ENCODE results near the gene CAMK4. TPM values are rescaled to one million over a fixed set of nuclear protein-coding genes. Genes with fewer than 3 reads are reported as not detected.
"Not testable (repeated sequence)": the region's sequence is repeated elsewhere in the genome, so short reads cannot be mapped to it uniquely, and the experiment has no call there.

Gene CAMK4
- polyA plus RNA-seq, 3 donors from 2014 or later, result 0.86 to 4.5 (median 1.8) TPM

GRCh38 chr5:111284825-111285224 lies 60.6 kb downstream of the CAMK4 start:
- Mint-ChIP-seq H3K27me3 (ENCODE audit: low read depth in 3 of 3) (peaks cover 0 to 2% (median 0%) of the 10 kb centered on the region in 3 donors), H3K4me1 (no peaks in the 10 kb centered on the region), H3K9me3 (no peaks in the 10 kb centered on the region), H3K4me3 (no peak overlapping the region), H3K36me3 (no peaks in the 10 kb centered on the region), H3K27ac (no peak overlapping the region)
- no peak for DNase-seq

- Mint-ChIP-seq H3K4me1 (no peaks in the 10 kb centered on the region), H3K36me3 (no peaks in the 10 kb centered on the region), H3K4me3 (no peak overlapping the region), H3K27me3 (ENCODE audit: low read depth in 3 of 3) (peaks cover 0 to 3% (median 0%) of the 10 kb centered on the region in 3 donors), H3K27ac (no peak overlapping the region), H3K9me3 (peaks cover 0 to 2% (median 0%) of the 10 kb centered on the region in 6 donors)
- no peak for DNase-seq
Measured at GRCh38 chr5:111294551-111294950, 70.4 kb downstream of the CAMK4 start.

- H3K4me3 Mint-ChIP-seq, result no peak overlapping the region
- peaks cover 0 to 2% (median 0%) of the 10 kb centered on the region in 6 donors for H3K9me3 Mint-ChIP-seq
- H3K4me1 Mint-ChIP-seq, result no peaks in the 10 kb centered on the region
- peaks cover 0 to 3% (median 0%) of the 10 kb centered on the region in 3 donors for H3K27me3 Mint-ChIP-seq (ENCODE audit: low read depth in 3 of 3)
- H3K36me3 Mint-ChIP-seq, result no peaks in the 10 kb centered on the region
- DNase-seq, result no peak
- no peak overlapping the region for H3K27ac Mint-ChIP-seq
Measured at GRCh38 chr5:111295649-111296048, 71.5 kb downstream of the CAMK4 start.

GRCh38 chr5:111296570-111296969 lies 72.4 kb downstream of the CAMK4 start:
- DNase-seq, result no peak
- H3K4me1 Mint-ChIP-seq, result no peaks in the 10 kb centered on the region
- no peak overlapping the region for H3K4me3 Mint-ChIP-seq

GRCh38 chr5:111299067-111299481 lies 74.9 kb downstream of the CAMK4 start:
- Mint-ChIP-seq H3K4me3 (no peak overlapping the region), H3K27me3 (ENCODE audit: low read depth in 3 of 3) (peaks cover 0 to 3% (median 2%) of the 10 kb centered on the region in 3 donors), H3K36me3 (no peaks in the 10 kb centered on the region), H3K27ac (no peak overlapping the region), H3K9me3 (peaks cover 0 to 2% (median 0%) of the 10 kb centered on the region in 6 donors), H3K4me1 (no peaks in the 10 kb centered on the region)
- DNase-seq, result no peak

More at GRCh38 chr5:111296570-111296969, 72.4 kb downstream of the CAMK4 start:
- Mint-ChIP-seq H3K27me3 (ENCODE audit: low read depth in 3 of 3) (peaks cover 0 to 3% (median 2%) of the 10 kb centered on the region in 3 donors), H3K9me3 (peaks cover 0 to 2% (median 0%) of the 10 kb centered on the region in 6 donors), H3K27ac (no peak overlapping the region), H3K36me3 (no peaks in the 10 kb centered on the region)

- Mint-ChIP-seq H3K4me1 (no peaks in the 10 kb centered on the region), H3K27me3 (ENCODE audit: low read depth in 3 of 3) (peaks cover 0 to 3% (median 2%) of the 10 kb centered on the region in 3 donors), H3K4me3 (no peak overlapping the region), H3K36me3 (no peaks in the 10 kb centered on the region), H3K27ac (no peak overlapping the region), H3K9me3 (peaks cover 0 to 2% (median 0%) of the 10 kb centered on the region in 6 donors)
- DNase-seq, result no peak
Measured at GRCh38 chr5:111299831-111300432, 75.7 kb downstream of the CAMK4 start.

GRCh38 chr5:111301264-111301663 lies 77.1 kb downstream of the CAMK4 start:
- Mint-ChIP-seq H3K4me1 (no peaks in the 10 kb centered on the region), H3K27me3 (ENCODE audit: low read depth in 3 of 3) (peaks cover 0 to 3% (median 2%) of the 10 kb centered on the region in 3 donors), H3K9me3 (peaks cover 0 to 2% (median 0%) of the 10 kb centered on the region in 6 donors), H3K27ac (no peak overlapping the region), H3K36me3 (no peaks in the 10 kb centered on the region), H3K4me3 (no peak overlapping the region)
- DNase-seq, result no peak

GRCh38 chr5:111302043-111302442 lies 77.9 kb downstream of the CAMK4 start:
- not testable (repeated sequence) for H3K27me3 Mint-ChIP-seq (ENCODE audit: low read depth in 3 of 3); DNase-seq; H3K9me3 Mint-ChIP-seq; H3K4me1 Mint-ChIP-seq; H3K4me3 Mint-ChIP-seq; H3K36me3 Mint-ChIP-seq; H3K27ac Mint-ChIP-seq

GRCh38 chr5:111308951-111309350 lies 84.8 kb downstream of the CAMK4 start:
- H3K4me3 Mint-ChIP-seq, result no peak overlapping the region
- DNase-seq, result no peak
- no peak overlapping the region for H3K27ac Mint-ChIP-seq
- H3K9me3 Mint-ChIP-seq, result peaks cover 0 to 8% (median 0%) of the 10 kb centered on the region in 6 donors
- H3K4me1 Mint-ChIP-seq, result no peaks in the 10 kb centered on the region
- H3K36me3 Mint-ChIP-seq, result no peaks in the 10 kb centered on the region
- H3K27me3 Mint-ChIP-seq (ENCODE audit: low read depth in 3 of 3), result no peaks in the 10 kb centered on the region

GRCh38 chr5:111309384-111309783 lies 85.2 kb downstream of the CAMK4 start:
- no peaks in the 10 kb centered on the region for H3K27me3 Mint-ChIP-seq (ENCODE audit: low read depth in 3 of 3)
- H3K9me3 Mint-ChIP-seq, result peaks cover 0 to 8% (median 0%) of the 10 kb centered on the region in 6 donors
- no peak overlapping the region for H3K27ac Mint-ChIP-seq
- no peaks in the 10 kb centered on the region for H3K4me1 Mint-ChIP-seq
- DNase-seq, result no peak
- H3K36me3 Mint-ChIP-seq, result no peaks in the 10 kb centered on the region
- H3K4me3 Mint-ChIP-seq, result no peak overlapping the region

GRCh38 chr5:111310711-111311620 lies 86.8 kb downstream of the CAMK4 start:
- H3K9me3 Mint-ChIP-seq, result peaks cover 0 to 8% (median 0%) of the 10 kb centered on the region in 6 donors
- H3K4me3 Mint-ChIP-seq, result no peak overlapping the region
- H3K36me3 Mint-ChIP-seq, result no peaks in the 10 kb centered on the region
- H3K4me1 Mint-ChIP-seq, result no peaks in the 10 kb centered on the region
- H3K27ac Mint-ChIP-seq, result no peak overlapping the region
- H3K27me3 Mint-ChIP-seq (ENCODE audit: low read depth in 3 of 3), result no peaks in the 10 kb centered on the region
- DNase-seq, result no peak

GRCh38 chr5:111311666-111312065 lies 87.5 kb downstream of the CAMK4 start:
- Mint-ChIP-seq H3K27me3 (ENCODE audit: low read depth in 3 of 3) (no peaks in the 10 kb centered on the region), H3K4me3 (no peak overlapping the region), H3K36me3 (no peaks in the 10 kb centered on the region), H3K4me1 (no peaks in the 10 kb centered on the region), H3K27ac (no peak overlapping the region), H3K9me3 (peaks cover 0 to 8% (median 0%) of the 10 kb centered on the region in 6 donors)
- DNase-seq, result no peak

GRCh38 chr5:111313017-111313724 lies 89.0 kb downstream of the CAMK4 start:
- Mint-ChIP-seq H3K27ac (no peak overlapping the region), H3K36me3 (no peaks in the 10 kb centered on the region), H3K9me3 (peaks cover 0 to 8% (median 0%) of the 10 kb centered on the region in 6 donors), H3K4me1 (no peaks in the 10 kb centered on the region), H3K4me3 (no peak overlapping the region), H3K27me3 (ENCODE audit: low read depth in 3 of 3) (no peaks in the 10 kb centered on the region)
- DNase-seq, result no peak

GRCh38 chr5:111320953-111321352 lies 96.8 kb downstream of the CAMK4 start:
- Mint-ChIP-seq H3K27ac (no peak overlapping the region), H3K9me3 (peaks cover 1 to 12% (median 6%) of the 10 kb centered on the region in 6 donors), H3K36me3 (no peaks in the 10 kb centered on the region), H3K4me1 (no peaks in the 10 kb centered on the region), H3K27me3 (ENCODE audit: low read depth in 3 of 3) (no peaks in the 10 kb centered on the region), H3K4me3 (no peak overlapping the region)
- DNase-seq, result no peak
